Forelimb muscle (tissue), 1 donor: ENCODE measurements around the gene COMMD4. TPM values are rescaled to one million over a fixed set of nuclear protein-coding genes. Genes with fewer than 3 reads are reported as not detected.
"Not testable (repeated sequence)": the region's sequence is repeated elsewhere in the genome, so short reads cannot be mapped to it uniquely, and the experiment has no call there.

ENCODE experiments used
- DNase-seq: peaks from one replicate; pipeline ENCODE4 v3.0.0-alpha.2; 2013; ENCODE audit warnings: low read depth
- polyA plus RNA-seq: library from polyadenylated mRNA; unstranded; fragments of 120-200 nt; gene quantifications from one replicate; pipeline ENCODE4 v1.2.1, GENCODE V29; 2013; ENCODE audit not compliant: insufficient read length

COMMD4 gene
- polyA plus RNA-seq = 40.8 TPM

DNA sequence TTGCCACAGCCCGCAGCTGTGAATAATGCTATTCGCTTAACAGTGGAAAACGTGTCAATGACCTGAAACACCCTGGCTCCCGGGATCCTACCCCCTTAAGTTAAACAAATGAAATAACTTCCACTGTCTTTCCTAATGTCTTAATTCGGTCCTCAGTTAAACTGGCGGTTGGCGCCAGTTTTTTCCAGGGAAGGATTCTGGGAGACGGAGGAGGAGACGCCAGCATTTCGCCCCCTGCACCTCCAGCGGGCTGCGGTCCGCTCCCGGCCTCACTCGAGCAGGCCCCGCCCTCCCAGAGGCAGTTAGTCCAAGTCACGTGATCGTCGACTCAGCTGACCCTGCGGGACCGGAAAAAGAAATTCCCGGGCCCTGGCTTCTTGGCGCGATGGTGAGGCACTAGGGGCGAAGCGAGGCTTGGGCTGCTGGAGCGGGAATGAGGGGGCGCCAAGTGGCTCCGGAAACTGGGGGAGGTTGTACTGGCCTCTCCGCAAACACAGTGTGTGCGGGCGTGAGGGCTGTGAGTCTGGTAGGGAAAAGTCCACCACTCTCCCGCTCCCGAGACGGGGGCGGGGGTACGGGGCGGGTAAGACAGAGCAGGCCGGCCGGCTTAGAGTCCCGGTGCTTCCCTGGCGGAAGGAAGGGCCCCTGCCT, at the start of gene COMMD4:
Gene COMMD4, plus strand, starts transcription at position 359 of the 651 bp plus-strand sequence. Its CDS starts 27 bp downstream, at position 386.
- DNase-seq = peak; percentile 83

DNA sequence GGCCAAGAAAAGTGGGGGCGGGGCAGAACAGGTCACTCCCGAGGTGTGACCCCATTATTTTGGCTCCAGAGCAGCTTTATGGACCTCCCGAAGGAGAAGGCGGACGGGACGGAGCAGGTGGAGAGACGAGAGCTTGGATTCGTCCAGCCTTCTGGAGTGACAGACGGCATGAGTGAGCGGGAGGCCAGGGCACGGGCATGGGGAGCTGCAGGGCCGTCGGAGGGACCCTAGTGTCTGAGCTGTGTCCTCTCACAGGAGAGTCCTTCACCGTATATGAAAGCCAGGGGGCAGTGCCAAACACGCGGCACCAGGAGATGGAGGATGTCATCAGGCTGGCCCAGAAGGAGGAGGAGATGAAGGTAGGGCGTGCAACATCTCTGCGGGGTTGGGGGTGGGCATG, 42.2 kb upstream of the COMMD4 start:
- not testable (repeated sequence) for DNase-seq

DNA sequence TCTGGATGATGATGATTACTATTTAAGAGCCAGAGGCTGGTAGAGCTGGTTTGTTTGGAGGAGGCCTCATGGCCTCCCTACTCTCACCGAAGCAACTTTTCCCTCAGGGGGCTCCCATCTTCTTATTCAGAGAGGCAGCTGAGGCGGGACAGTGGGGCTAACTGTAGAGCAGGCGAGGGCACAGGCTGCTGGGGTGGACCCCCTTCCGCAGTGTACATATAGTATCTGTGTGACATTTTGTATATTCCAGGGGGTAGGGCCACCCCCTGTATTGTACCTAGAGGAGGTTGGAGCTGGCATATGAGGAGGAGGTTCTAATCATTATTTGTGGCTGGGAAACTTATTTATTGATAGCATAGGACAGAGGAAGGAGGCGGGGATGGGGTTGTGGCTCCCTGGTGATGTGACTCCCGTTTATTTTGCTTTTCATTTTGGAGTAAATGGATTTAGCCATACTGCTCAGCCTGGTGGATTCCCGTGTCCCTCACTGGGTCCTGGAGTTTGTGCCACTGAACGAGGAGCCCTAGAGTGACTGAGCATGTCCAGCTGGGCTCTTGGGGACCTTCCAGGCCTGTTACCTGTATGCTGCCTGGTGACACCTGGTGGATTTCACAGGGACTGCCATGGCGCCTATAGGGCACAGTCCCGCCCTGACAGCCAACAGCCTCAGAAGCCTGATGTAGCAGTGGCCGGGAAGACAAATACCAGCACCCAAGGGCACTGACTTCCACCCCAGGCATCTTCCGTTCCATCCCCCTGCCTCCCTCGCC, 37.1 kb upstream of the COMMD4 start:
- not testable (repeated sequence) for DNase-seq

DNA sequence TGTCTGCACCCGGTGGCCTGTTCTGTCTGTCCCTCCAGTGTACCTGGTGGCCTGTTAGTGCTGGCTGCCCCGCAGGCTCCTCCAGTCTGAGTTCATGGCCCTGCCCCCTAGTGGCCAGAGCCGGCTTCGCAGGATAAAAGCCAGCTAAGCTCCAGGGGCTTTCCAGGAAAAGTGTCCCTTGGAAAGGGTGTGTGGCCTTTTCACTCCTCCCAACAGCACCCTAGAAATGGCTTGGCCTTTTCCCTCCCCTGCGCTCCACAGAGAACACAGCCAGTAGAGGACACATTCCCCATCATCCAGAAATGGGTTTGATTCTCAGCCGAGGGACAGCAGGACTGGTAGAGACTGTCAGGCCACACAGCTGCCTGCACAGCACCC, 36.6 kb upstream of the COMMD4 start:
- not testable (repeated sequence) for DNase-seq

DNA sequence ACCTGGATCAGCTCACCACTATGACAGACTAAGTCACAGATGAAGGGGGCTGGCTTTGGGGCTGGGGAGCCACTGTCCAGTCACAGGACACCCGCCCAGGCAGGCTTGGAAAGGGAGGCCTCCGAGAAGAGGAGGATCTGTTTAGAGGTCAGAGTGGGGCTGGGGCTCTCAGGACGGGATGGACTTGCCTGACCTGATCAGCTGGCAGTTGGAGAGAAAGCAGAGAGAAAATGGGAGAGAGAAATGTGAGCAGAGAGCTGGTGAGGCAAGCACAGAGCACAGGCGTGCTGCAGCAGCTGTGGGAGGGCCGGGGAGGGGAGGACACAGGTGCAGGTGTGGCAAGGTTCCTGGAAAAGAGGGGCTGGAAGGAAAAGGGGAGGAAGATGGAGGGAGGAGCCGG, 35.8 kb upstream of the COMMD4 start:
- not testable (repeated sequence) for DNase-seq

GRCh38 chr15:75302318-75302717, 33.5 kb upstream of the COMMD4 start:
- no peak for DNase-seq

DNA sequence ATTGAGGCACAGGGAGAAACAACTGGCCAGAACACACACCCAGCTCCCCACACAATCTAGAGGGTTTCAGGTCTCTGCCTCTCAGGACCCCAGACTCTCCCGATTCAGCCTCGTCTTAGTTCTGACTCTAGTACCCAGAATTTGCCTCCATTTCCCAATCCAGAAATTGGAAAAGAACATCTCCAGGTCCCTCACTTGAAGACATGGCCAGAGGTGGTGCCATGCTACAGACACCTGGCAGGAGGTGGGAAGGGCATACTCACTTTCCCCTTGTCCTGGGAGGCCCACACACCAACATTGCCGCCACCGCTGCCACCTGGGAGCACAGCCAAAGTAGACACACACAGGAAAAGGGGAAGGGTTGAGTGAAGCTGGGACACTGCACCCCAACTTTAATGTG, 33.1 kb upstream of the COMMD4 start:
- not testable (repeated sequence) for DNase-seq

- DNase-seq = no peak
These were observed 29.7 kb upstream of the COMMD4 start for GRCh38 chr15:75306188-75306587.

DNA sequence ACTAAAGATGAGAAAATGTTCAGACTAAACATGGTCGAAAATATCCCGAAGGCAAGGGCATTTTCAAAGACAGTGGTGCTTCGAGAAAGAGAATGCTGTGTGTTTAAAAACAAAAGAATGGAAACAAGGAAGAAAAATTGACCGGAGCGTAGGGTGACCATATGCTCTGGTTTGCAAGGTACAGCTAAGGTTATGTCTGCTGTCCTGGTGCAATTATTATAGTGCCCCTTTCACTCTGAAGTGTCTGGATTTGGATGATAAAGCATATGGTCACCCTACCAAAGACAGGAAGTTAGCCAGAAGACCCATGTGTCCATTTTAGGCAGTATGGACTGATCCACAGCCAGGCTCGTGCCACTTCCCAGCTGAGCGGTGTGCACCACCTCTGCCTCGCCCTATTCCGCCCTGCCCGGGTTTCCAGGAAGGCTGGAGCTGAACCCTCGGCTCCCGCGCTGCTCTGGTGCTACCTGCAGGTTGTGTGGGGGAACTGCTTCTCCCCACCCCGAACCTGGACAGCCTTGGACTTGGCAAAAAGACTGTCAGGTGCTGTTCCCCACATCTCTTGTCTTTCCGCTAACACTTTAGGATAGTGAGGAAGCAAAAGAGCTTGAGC, 28.0 kb upstream of the COMMD4 start:
- DNase-seq = no peak

- DNase-seq = no peak
These were observed 26.2 kb upstream of the COMMD4 start for GRCh38 chr15:75309711-75310110.

DNA sequence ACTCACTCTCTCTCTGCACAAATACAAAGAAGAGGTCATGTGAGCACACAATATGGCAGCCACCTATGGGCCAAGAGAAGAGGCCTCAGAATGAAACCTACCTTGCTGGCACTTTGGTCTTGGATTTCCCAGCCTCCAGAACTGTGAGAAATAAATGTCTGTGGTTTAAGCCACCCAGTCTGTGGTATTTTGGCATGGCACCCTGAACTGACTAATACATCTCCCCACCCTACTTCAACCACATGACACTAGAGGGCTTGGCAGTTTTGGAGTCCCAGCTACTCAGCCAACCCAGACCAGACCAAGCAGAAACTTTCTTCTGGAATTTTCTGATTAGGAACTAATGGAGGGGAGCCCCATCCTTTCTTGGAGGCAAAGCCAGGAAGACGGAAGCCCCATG, 23.3 kb upstream of the COMMD4 start:
- DNase-seq = not testable (repeated sequence)

DNA sequence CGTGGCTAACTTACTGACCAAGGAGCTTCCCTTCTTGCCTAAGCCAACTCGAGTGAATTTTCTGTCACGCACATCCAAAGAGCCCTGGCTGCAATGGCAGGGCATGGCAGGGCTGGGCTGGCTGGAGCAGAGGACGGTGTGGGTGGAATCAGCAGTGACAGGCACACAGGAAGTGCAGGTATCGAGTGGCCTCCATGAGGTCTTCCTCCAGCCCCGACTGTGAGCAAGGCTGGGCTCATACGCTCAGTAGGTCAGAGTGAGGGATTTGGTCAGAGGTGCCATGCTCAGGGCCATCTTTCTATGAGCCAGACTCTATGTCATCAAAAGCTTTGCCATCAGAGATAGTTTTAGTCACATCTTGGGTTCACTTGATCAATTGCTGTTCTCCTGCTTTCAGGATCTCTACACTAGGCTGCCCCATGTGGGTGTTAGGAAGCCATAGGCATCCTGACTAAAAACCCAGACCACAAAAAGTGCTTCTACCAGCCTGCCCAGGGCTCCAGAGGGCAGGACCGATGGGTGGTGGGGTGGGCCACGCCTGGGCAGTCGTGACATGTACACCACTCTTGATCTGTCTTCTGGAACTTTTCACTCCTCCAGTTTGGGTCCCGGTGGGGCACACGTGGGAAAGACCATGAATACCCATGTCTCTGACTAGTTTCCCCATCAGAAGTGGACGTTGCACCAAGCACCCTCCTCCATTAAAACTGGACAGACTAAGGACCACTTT, 22.6 kb upstream of the COMMD4 start:
- no peak for DNase-seq

DNA sequence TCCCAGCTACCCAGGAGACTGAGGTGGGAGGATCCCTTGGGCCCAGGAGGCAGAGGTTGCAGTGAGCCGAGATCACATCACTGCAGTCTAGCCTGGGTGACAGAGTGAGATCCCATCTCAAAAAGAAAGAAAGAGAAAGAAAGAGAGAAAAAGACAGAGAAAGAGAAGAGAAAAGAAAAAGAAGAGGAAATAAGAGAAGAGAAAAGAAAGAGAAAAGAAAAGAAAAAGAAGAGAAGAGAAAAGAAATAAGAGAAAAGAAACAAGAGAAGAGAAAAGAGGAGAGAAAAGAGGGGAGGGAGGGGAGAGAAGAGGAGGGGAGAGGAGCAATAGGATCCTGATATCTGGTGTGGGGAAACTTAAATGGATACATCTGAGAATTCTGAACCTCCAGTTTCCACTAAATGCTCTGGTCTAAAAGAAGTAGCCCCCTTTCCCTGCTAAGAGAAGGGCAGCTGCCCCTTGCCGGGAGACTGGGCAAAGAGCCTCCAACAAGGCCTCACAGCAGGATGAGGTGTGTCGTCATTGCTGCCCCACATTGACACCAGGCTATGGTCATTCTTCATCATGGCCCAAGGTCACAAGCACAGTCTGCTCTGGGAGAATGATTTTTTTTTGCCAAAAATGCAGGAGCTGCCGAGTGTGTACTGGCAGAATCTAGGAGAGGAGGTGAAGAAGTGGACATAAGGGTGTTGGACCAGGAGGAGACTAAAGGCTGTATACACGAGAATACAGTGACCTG, 21.1 kb upstream of the COMMD4 start:
- DNase-seq = no peak

- DNase-seq = not testable (repeated sequence)
These were observed 16.5 kb upstream of the COMMD4 start for GRCh38 chr15:75319231-75319897.

DNA sequence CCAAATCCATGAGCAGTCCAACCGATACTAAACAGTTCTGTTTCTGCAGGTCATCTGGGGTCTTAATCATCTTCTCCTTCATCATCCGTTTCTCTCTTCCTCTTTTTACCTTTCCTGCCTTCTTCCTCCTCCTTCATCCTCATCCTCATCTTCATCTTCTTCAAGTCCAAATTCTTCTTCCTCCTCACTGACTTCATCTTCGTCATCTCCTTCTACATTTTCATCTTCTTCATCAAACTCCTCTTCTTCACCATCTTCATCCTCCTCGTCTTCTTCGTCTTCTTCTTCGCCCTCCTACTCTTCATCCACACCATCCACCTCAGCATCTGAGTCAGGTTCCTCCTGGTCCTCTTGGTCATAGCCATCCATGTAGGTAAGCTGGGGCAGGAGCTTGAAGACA, 14.2 kb upstream of the COMMD4 start:
- DNase-seq = no peak

DNA sequence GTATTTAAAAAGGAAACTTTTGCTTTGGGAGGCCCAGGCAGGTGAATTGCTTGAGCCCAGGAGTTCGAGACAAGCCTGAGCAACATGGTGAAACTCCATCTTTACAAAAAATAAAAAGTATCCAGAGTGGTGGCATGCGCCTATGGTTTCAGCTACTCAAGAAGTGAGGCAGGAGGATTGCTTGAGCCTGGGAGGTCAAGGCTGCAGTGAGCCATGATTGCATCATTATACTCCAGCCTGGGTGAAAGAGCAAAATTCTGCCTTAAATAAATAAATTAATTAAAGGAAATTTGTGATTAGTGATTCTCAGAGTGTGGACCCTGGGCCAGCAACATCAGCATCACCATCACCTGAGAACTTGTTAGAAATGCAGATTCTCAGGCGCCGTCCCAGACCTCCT, 9.9 kb upstream of the COMMD4 start:
- DNase-seq = no peak

GRCh38 chr15:75327005-75327404, 8.9 kb upstream of the COMMD4 start:
- no peak for DNase-seq

- no peak for DNase-seq
These were observed 8.4 kb upstream of the COMMD4 start for GRCh38 chr15:75327491-75327890.

GRCh38 chr15:75328493-75329314, 7.2 kb upstream of the COMMD4 start:
- no peak for DNase-seq

GRCh38 chr15:75329571-75329970, 6.3 kb upstream of the COMMD4 start:
- no peak for DNase-seq
